CD14-positive monocyte (primary cell): ENCODE measurements around the gene NUP214. TPM values are rescaled to one million over a fixed set of nuclear protein-coding genes. Genes with fewer than 3 reads are reported as not detected.

Experiments
- DNase-seq, 3 donors: peaks; one replicate each; pipeline ENCODE4 v3.0.0-alpha.2; 2011 to 2022
- H2AFZ ChIP-seq: 2 replicates; pipeline ENCODE4 v1.6.0; 2012; ENCODE audit warnings: mild to moderate bottlenecking, low read depth, low read length, inconsistent platforms; ENCODE audit not compliant: insufficient read depth, poor library complexity, severe bottlenecking
- H3K27ac ChIP-seq, 2 donors: 1 replicate in 1 of 2; 2 replicates in 1 of 2; pipeline ENCODE4 v1.5.1; 2012 to 2013; ENCODE audit warnings: low read length in 2 of 2, control low read depth in 1 of 2, inconsistent platforms in 1 of 2, low read depth in 1 of 2, mild to moderate bottlenecking in 1 of 2
- H3K27me3 ChIP-seq, 2 donors: one replicate each; pipeline versions ENCODE4 v1.6.0 to v1.6.1; 2011 to 2013; ENCODE audit warnings: low read length in 2 of 2; ENCODE audit not compliant: control insufficient read depth in 2 of 2, insufficient read depth in 2 of 2
- H3K36me3 ChIP-seq, 2 donors: replicated peaks in 1 of 2; 1 replicate in 1 of 2; 2 replicates in 1 of 2; pipeline versions ENCODE4 v1.5.1 to v1.6.1; 2012 to 2013; ENCODE audit warnings: low read length in 2 of 2, control low read depth in 1 of 2, inconsistent platforms in 1 of 2, mild to moderate bottlenecking in 1 of 2; ENCODE audit not compliant: insufficient read depth in 2 of 2, control insufficient read depth in 1 of 2
- H3K4me1 ChIP-seq, 2 donors: 1 replicate in 1 of 2; 2 replicates in 1 of 2; pipeline versions ENCODE4 v1.5.1 to v1.6.1; 2012 to 2013; ENCODE audit warnings: low read length in 2 of 2, control low read depth in 1 of 2, inconsistent platforms in 1 of 2, mild to moderate bottlenecking in 1 of 2, moderate library complexity in 1 of 2; ENCODE audit not compliant: insufficient read depth in 2 of 2, control insufficient read depth in 1 of 2
- H3K4me2 ChIP-seq: replicated peaks from 2 replicates; pipeline ENCODE3; 2012; ENCODE audit warnings: low read length, moderate library complexity, mild to moderate bottlenecking; ENCODE audit not compliant: poor library complexity, severe bottlenecking; ENCODE audit errors: extremely low read depth
- H3K4me3 ChIP-seq, 3 experiments: fragments of 200-600 bp in 1 of 3; sonication (generic) in 1 of 3; replicated peaks in 1 of 3; 1 replicate in 2 of 3; 2 replicates in 1 of 3; pipeline ENCODE4 v1.5.1; 2011 to 2013; ENCODE audit warnings: low read length in 3 of 3, mild to moderate bottlenecking in 3 of 3, control low read depth in 2 of 3, low read depth in 2 of 3, inconsistent platforms in 1 of 3, moderate library complexity in 1 of 3
- H3K79me2 ChIP-seq: 2 replicates; pipeline ENCODE4 v1.6.0; 2012; ENCODE audit warnings: mild to moderate bottlenecking, control low read depth, inconsistent platforms, low read length, moderate library complexity; ENCODE audit not compliant: insufficient read depth
- H3K9ac ChIP-seq: 2 replicates; pipeline ENCODE4 v1.6.0; 2017; ENCODE audit warnings: low read length, mild to moderate bottlenecking; ENCODE audit not compliant: insufficient read depth, poor library complexity, severe bottlenecking
- H3K9me3 ChIP-seq, 2 donors: replicated peaks in 1 of 2; 1 replicate in 1 of 2; 2 replicates in 1 of 2; pipeline versions ENCODE4 v1.5.1 to v1.6.1; 2012 to 2013; ENCODE audit warnings: low read length in 2 of 2, control low read depth in 1 of 2; ENCODE audit not compliant: control insufficient read depth in 1 of 2, insufficient read depth in 1 of 2
- H4K20me1 ChIP-seq: 2 replicates; pipeline ENCODE4 v1.6.0; 2012; ENCODE audit warnings: mild to moderate bottlenecking, low read length, control low read depth, moderate library complexity; ENCODE audit not compliant: insufficient read depth
- H3K27ac Mint-ChIP-seq, 7 donors: one replicate each; pipeline ENCODE4 v1.8.0; 2020; ENCODE audit warnings: mild to moderate bottlenecking in 7 of 7, mixed read lengths in 7 of 7, moderate library complexity in 6 of 7, inconsistent platforms in 2 of 7
- H3K27me3 Mint-ChIP-seq, 3 donors: one replicate each; pipeline ENCODE4 v1.8.0; 2021 to 2022; ENCODE audit warnings: low read depth in 3 of 3, mild to moderate bottlenecking in 3 of 3, mixed read lengths in 3 of 3, moderate library complexity in 3 of 3, inconsistent platforms in 1 of 3
- H3K36me3 Mint-ChIP-seq, 2 donors: one replicate each; pipeline ENCODE4 v1.8.0; 2020; ENCODE audit warnings: mixed read lengths in 2 of 2, inconsistent platforms in 1 of 2, mild to moderate bottlenecking in 1 of 2
- H3K4me1 Mint-ChIP-seq: one replicate; pipeline ENCODE4 v1.8.0; 2020; ENCODE audit warnings: mild to moderate bottlenecking, mixed read lengths
- H3K4me3 Mint-ChIP-seq, 2 donors: one replicate each; pipeline ENCODE4 v1.8.0; 2020; ENCODE audit warnings: mild to moderate bottlenecking in 2 of 2, mixed read lengths in 2 of 2, moderate library complexity in 1 of 2
- H3K9me3 Mint-ChIP-seq, 7 donors: one replicate each; pipeline ENCODE4 v1.8.0; 2020 to 2022; ENCODE audit warnings: mixed read lengths in 7 of 7, mild to moderate bottlenecking in 6 of 7, moderate library complexity in 6 of 7, inconsistent platforms in 2 of 7
- CTCF ChIP-seq: fragments of 200-600 bp; IDR thresholded peaks from one replicate; pipeline ENCODE4 v1.8.0; 2022; ENCODE audit warnings: antibody characterized with exemption, mild to moderate bottlenecking
- WGBS: methylation state at CpG from one replicate; pipeline ENCODE4 v1.1.5; 2013; ENCODE audit warnings: missing lambda C conversion rate; ENCODE audit not compliant: insufficient coverage; 5-methylcytosine and 5-hydroxymethylcytosine counted together
- intact Hi-C, 2 donors: fragments of 100-400 bp; cut with micrococcal nuclease; formaldehyde crosslinking; loops; one replicate each; pipeline versions ENCODE4 v1.15.0 to v1.15.1; 2023
- polyA plus RNA-seq, 3 donors: library from polyadenylated mRNA; depleted of rRNA in 1 of 3; unstranded in 2 of 3; stranded (reverse) in 1 of 3; fragments of 300-500 nt in 2 of 3; fragments of >200 nt in 1 of 3; fragmentation: Illumina TruSeq in 2 of 3; gene quantifications; 1 replicate in 2 of 3; 2 replicates in 1 of 3; pipeline ENCODE4 v1.2.3, GENCODE V29; 2012 to 2021

The NUP214 gene
- polyA plus RNA-seq, 3 donors: 94.9 to 329 (median 214) TPM

- Histone ChIP-seq H4K20me1 (peaks cover 30% of the 10 kb centered on the region), H3K4me3 (no peak overlapping the region), H3K27me3 (no peaks in the 10 kb centered on the region), H3K4me2 (no peak overlapping the region), H3K4me1 (peaks cover 75 to 77% of the 10 kb centered on the region in 2 donors), H3K9me3 (no peaks in the 10 kb centered on the region), H3K36me3 (peaks cover 39 to 43% of the 10 kb centered on the region in 2 donors), H3K27ac (peak overlapping the region; percentile 95), H3K9ac (no peak overlapping the region), H2AFZ (no peak overlapping the region), H3K79me2 (peaks cover 70% of the 10 kb centered on the region)
- peak overlapping the region; percentile 95 to 99 (median 96) for H3K27ac Mint-ChIP-seq
- DNase-seq: no peak
- H3K36me3 Mint-ChIP-seq: peaks cover 36 to 55% of the 10 kb centered on the region in 2 donors
- 49% methylated on average over 3 of the region's 15 CpGs for WGBS
- peaks cover 0 to 1% (median 0%) of the 10 kb centered on the region in 3 donors for H3K27me3 Mint-ChIP-seq
- H3K4me1 Mint-ChIP-seq: peaks cover 78% of the 10 kb centered on the region
- H3K9me3 Mint-ChIP-seq: peaks cover 0 to 4% (median 0%) of the 10 kb centered on the region in 7 donors
- intact Hi-C loops: no loop called here
- no peak overlapping the region for H3K4me3 Mint-ChIP-seq
- TF ChIP-seq CTCF: no peak
Measured at GRCh38 chr9:131258186-131258585, 132.8 kb downstream of the NUP214 start.

- peaks cover 77% of the 10 kb centered on the region for H3K4me1 Mint-ChIP-seq
- intact Hi-C loops: no loop called here
- H3K27ac ChIP-seq: peak overlapping the region; percentile 95
- peaks cover 0 to 1% (median 0%) of the 10 kb centered on the region in 3 donors for H3K27me3 Mint-ChIP-seq
- TF ChIP-seq CTCF: no peak
- no peak overlapping the region for H2AFZ ChIP-seq
- peaks cover 0 to 4% (median 0%) of the 10 kb centered on the region in 7 donors for H3K9me3 Mint-ChIP-seq
- H3K36me3 ChIP-seq: peaks cover 39 to 43% of the 10 kb centered on the region in 2 donors
- H3K4me3 ChIP-seq: no peak overlapping the region
- H3K4me1 ChIP-seq: peaks cover 75 to 77% of the 10 kb centered on the region in 2 donors
- no peak overlapping the region for H3K4me2 ChIP-seq
- H3K36me3 Mint-ChIP-seq: peaks cover 36 to 59% of the 10 kb centered on the region in 2 donors
- peak overlapping the region in 6 of 7 donors; percentile 50 to 99 (median 72) for H3K27ac Mint-ChIP-seq
- peaks cover 71% of the 10 kb centered on the region for H3K79me2 ChIP-seq
- 86% methylated on average over 23 of the region's 25 CpGs for WGBS
- no peak for DNase-seq
- H3K27me3 ChIP-seq: no peaks in the 10 kb centered on the region
- no peaks in the 10 kb centered on the region for H3K9me3 ChIP-seq
- H4K20me1 ChIP-seq: peaks cover 34% of the 10 kb centered on the region
- H3K4me3 Mint-ChIP-seq: no peak overlapping the region
- no peak overlapping the region for H3K9ac ChIP-seq
Measured at GRCh38 chr9:131258698-131259431, 133.5 kb downstream of the NUP214 start.
